ENCODE data around the gene TMBIM4.

- TF ChIP-seq MAX (IDR thresholded peaks at IDR 0.05) (no peak), EZH2 (IDR thresholded peaks at IDR 0.05) (no peak), CTCF (IDR thresholded peaks at IDR 0.05 in 2 of 3, conservative IDR thresholded peaks at IDR 0.05 in 1 of 3; ENCODE audit: borderline replicate concordance in 1 of 3, insufficient read depth in 1 of 3, low read depth in 2 of 3, low read length in 2 of 3) (no peak), CEBPB (IDR thresholded peaks at IDR 0.05; ENCODE audit: low read depth) (no peak), POLR2A (IDR thresholded peaks at IDR 0.05; ENCODE audit: borderline replicate concordance, extremely low read depth, insufficient read depth, insufficient read length) (no peak), FOSL1 (IDR thresholded peaks at IDR 0.05; ENCODE audit: low read depth) (no peak), EZH2phosphoT487 (IDR thresholded peaks at IDR 0.05; ENCODE audit: borderline replicate concordance) (no peak)
Measured at GRCh38 chr12:66127650-66128049, 42.1 kb downstream of the TMBIM4 start.
